Trophoblast cell (in vitro differentiated cells and primary cell): Measurements from ENCODE around the gene NUAK2.
"Not testable (repeated sequence)": the region's sequence is repeated elsewhere in the genome, so short reads cannot be mapped to it uniquely, and the experiment has no call there.

Experiments used
- DNase-seq, 2 donors: peaks; one replicate each; pipeline ENCODE4 v3.0.0-alpha.2; 2016
- H2AFZ ChIP-seq: 2 replicates; pipeline ENCODE4 v1.6.1; 2013; ENCODE audit warnings: low read length, moderate library complexity, mild to moderate bottlenecking; ENCODE audit not compliant: insufficient read depth, poor library complexity
- H2AK5ac ChIP-seq: 2 replicates; pipeline ENCODE4 v1.6.1; 2013; ENCODE audit warnings: mild to moderate bottlenecking, low read length
- H2BK120ac ChIP-seq: 2 replicates; pipeline ENCODE4 v1.6.1; 2013; ENCODE audit warnings: low read length, mild to moderate bottlenecking, moderate library complexity; ENCODE audit not compliant: insufficient read depth, poor library complexity
- H2BK12ac ChIP-seq: 2 replicates; pipeline ENCODE4 v1.6.1; 2013; ENCODE audit warnings: mild to moderate bottlenecking, low read length, moderate library complexity
- H2BK5ac ChIP-seq: 2 replicates; pipeline ENCODE4 v1.6.1; 2013; ENCODE audit warnings: low read length, low read depth, moderate library complexity, mild to moderate bottlenecking; ENCODE audit not compliant: poor library complexity
- H3K14ac ChIP-seq: 2 replicates; pipeline ENCODE4 v1.6.1; 2013; ENCODE audit warnings: mild to moderate bottlenecking, low read length
- H3K18ac ChIP-seq: 2 replicates; pipeline ENCODE4 v1.6.1; 2013; ENCODE audit warnings: mild to moderate bottlenecking, low read length
- H3K23ac ChIP-seq: 2 replicates; pipeline ENCODE4 v1.6.1; 2013; ENCODE audit warnings: low read length
- H3K27ac ChIP-seq: 2 replicates; pipeline ENCODE4 v1.5.1; 2013; ENCODE audit warnings: low read depth, mild to moderate bottlenecking, inconsistent platforms, low read length, moderate library complexity
- H3K27me3 ChIP-seq: 2 replicates; pipeline ENCODE4 v1.6.1; 2013; ENCODE audit warnings: inconsistent platforms, mild to moderate bottlenecking, low read length, moderate library complexity; ENCODE audit not compliant: insufficient read depth
- H3K36me3 ChIP-seq, 2 experiments: 1 replicate in 1 of 2; 2 replicates in 1 of 2; pipeline ENCODE4 v1.6.1; 2013; ENCODE audit warnings: low read length in 2 of 2, mild to moderate bottlenecking in 2 of 2, moderate library complexity in 1 of 2; ENCODE audit not compliant: insufficient read depth in 2 of 2, control insufficient read depth in 1 of 2
- H3K4ac ChIP-seq: 2 replicates; pipeline ENCODE4 v1.6.1; 2013; ENCODE audit warnings: low read depth, mild to moderate bottlenecking, low read length, moderate library complexity
- H3K4me1 ChIP-seq, 2 experiments: 1 replicate in 1 of 2; 2 replicates in 1 of 2; pipeline ENCODE4 v1.6.1; 2013; ENCODE audit warnings: low read length in 2 of 2, mild to moderate bottlenecking in 2 of 2, moderate library complexity in 1 of 2; ENCODE audit not compliant: insufficient read depth in 2 of 2, control insufficient read depth in 1 of 2
- H3K4me2 ChIP-seq: 2 replicates; pipeline ENCODE4 v1.6.1; 2013; ENCODE audit warnings: inconsistent platforms, mild to moderate bottlenecking, low read length, moderate library complexity
- H3K4me3 ChIP-seq: 2 replicates; pipeline ENCODE4 v1.5.1; 2013; ENCODE audit warnings: mild to moderate bottlenecking, low read depth, low read length, inconsistent platforms
- H3K79me1 ChIP-seq: one replicate; pipeline ENCODE4 v1.6.1; 2013; ENCODE audit warnings: low read length
- H3K79me2 ChIP-seq: 2 replicates; pipeline ENCODE4 v1.6.1; 2013; ENCODE audit warnings: low read length, mild to moderate bottlenecking; ENCODE audit not compliant: control insufficient read depth, insufficient read depth, poor library complexity
- H3K9ac ChIP-seq: 2 replicates; pipeline ENCODE4 v1.6.1; 2013; ENCODE audit warnings: mild to moderate bottlenecking, low read length
- H3K9me3 ChIP-seq: 2 replicates; pipeline ENCODE4 v1.6.1; 2013; ENCODE audit warnings: low read depth, mild to moderate bottlenecking, control low read depth, inconsistent platforms, low read length; ENCODE audit not compliant: insufficient read depth
- H4K12ac ChIP-seq: 2 replicates; pipeline ENCODE4 v1.6.1; 2013; ENCODE audit warnings: low read depth, mild to moderate bottlenecking, low read length, moderate library complexity
- H4K8ac ChIP-seq: 2 replicates; pipeline ENCODE4 v1.6.1; 2013; ENCODE audit warnings: low read depth, mild to moderate bottlenecking, low read length, moderate library complexity
- H4K91ac ChIP-seq: one replicate; pipeline ENCODE4 v1.6.1; 2013; ENCODE audit warnings: low read depth, mild to moderate bottlenecking, low read length, moderate library complexity
- WGBS: extraction: QIAGEN DNeasy Blood & Tissue Kit; methylation state at CpG from one replicate; pipeline ENCODE4 v1.1.7; 2013; ENCODE audit warnings: missing lambda C conversion rate; ENCODE audit not compliant: insufficient read length, insufficient coverage; ENCODE audit errors: extremely low coverage; 5-methylcytosine and 5-hydroxymethylcytosine counted together

Gene NUAK2

DNA sequence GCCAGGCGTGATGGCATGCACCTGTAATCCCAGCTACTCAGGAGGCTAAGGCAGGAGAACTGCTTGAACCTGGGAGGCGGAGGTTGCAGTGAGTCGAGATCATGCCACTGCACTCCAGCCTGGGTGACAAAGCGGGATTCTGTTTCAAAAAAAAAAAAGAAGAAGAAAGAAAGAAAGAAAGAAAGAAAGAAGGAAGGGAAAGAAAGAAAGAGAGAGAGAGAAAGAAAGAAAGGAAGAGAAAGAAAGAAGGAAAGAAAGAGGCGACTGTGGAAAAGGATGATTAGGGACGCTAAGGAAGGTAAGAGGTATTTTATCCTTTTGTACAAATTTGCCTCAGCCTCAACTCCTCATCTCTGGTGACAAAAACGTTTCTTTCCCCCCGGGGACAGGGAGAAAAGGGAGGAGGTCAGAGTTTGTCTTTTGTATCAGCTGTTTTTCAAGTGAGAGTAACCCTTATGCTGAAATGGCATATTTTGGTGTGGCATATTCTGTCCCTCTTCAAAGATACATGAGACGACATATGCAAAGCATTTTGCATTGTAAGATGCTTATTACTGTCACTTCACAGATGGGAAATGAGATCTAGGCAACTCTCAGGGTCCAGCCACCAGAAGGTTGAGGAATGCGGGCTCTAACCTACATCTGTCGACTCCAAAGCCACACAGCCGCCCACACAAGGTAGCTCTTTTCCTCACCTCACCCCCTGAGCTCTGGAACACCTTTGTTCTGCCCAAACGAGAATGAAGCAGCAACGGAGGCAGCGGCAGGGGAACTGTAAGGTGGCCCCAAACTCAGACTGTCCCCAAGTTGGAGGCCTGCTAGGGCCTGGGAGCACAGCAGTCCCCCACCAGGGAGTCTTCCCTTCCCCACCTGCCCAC lies 38.0 kb downstream of the NUAK2 start:
- peak overlapping the region; percentile 93 for H2BK120ac ChIP-seq
- no CpG with 5 or more reads among the region's 15 CpGs for WGBS
- H3K27me3 ChIP-seq: no peaks in the 10 kb centered on the region
- H3K4me1 ChIP-seq: peaks cover 38 to 46% of the 10 kb centered on the region in 2 experiments
- H4K8ac ChIP-seq: peak overlapping the region; percentile 55
- peak; percentile 27 to 63 for DNase-seq
- H3K4me2 ChIP-seq: no peak overlapping the region
- peak overlapping the region; percentile 82 for H2BK5ac ChIP-seq
- H3K4ac ChIP-seq: peak overlapping the region; percentile 83
- H2AK5ac ChIP-seq: peak overlapping the region; percentile 85
- peak overlapping the region; percentile 93 for H3K14ac ChIP-seq
- peak overlapping the region; percentile 93 for H2BK12ac ChIP-seq
- peak overlapping the region; percentile 94 for H3K27ac ChIP-seq
- peak overlapping the region; percentile 77 for H3K18ac ChIP-seq
- peaks cover 17% of the 10 kb centered on the region for H3K79me2 ChIP-seq
- no peak overlapping the region for H3K23ac ChIP-seq
- no peak overlapping the region for H3K9ac ChIP-seq
- peak overlapping the region; percentile 97 for H4K91ac ChIP-seq
- H4K12ac ChIP-seq: peak overlapping the region; percentile 46
- H3K9me3 ChIP-seq: no peaks in the 10 kb centered on the region
- H2AFZ ChIP-seq: peak overlapping the region; percentile 7
- peaks cover 44% of the 10 kb centered on the region for H3K79me1 ChIP-seq
- no peaks in the 10 kb centered on the region for H3K36me3 ChIP-seq
- no peak overlapping the region for H3K4me3 ChIP-seq

- not testable (repeated sequence) for H3K23ac ChIP-seq, H4K8ac ChIP-seq, H3K4me3 ChIP-seq, H3K27me3 ChIP-seq, H3K4me2 ChIP-seq, H4K91ac ChIP-seq, H2AFZ ChIP-seq, H2BK120ac ChIP-seq, H3K18ac ChIP-seq, H3K36me3 ChIP-seq, H3K4ac ChIP-seq, H3K27ac ChIP-seq, H3K9ac ChIP-seq, H2BK5ac ChIP-seq, H3K9me3 ChIP-seq, H4K12ac ChIP-seq
- Histone ChIP-seq H3K79me1 (peaks cover 25% of the 10 kb centered on the region), H3K14ac (peak overlapping the region; percentile 15), H2BK12ac (peak overlapping the region; percentile 35), H3K4me1 (peaks cover 13 to 24% of the 10 kb centered on the region in 2 experiments), H2AK5ac (peak overlapping the region; percentile 49), H3K79me2 (peaks cover 10% of the 10 kb centered on the region)
- DNase-seq: peak; percentile 71 to 75
- no CpG with 5 or more reads among the region's 10 CpGs for WGBS
Observed at GRCh38 chr1:205280666-205281395, 40.7 kb downstream of the NUAK2 start.

DNA sequence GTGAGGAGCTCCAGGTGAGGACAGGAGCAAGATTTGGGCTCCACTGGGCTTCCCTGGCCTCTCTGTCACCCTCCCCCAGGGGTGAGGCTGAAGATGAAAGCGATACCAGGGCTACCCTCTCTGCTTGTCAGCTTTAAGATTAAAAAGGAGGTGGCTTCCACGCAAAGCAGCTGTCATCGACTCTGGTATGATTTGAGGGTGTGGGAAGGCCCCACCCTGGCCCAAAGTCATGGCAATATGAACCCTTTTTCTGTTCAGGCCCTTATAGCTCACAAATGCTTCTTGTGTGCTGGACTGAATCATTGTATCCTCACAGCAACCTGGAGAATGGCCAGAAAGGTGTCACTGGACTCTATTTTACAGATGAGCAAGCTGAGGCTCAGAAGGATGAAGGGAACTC lies 41.6 kb downstream of the NUAK2 start:
- Histone ChIP-seq H4K91ac (peak overlapping the region; percentile 60), H3K27ac (no peak overlapping the region), H2BK12ac (peak overlapping the region; percentile 74), H3K18ac (no peak overlapping the region), H3K27me3 (no peaks in the 10 kb centered on the region), H3K4me2 (no peak overlapping the region), H3K4me3 (no peak overlapping the region), H2BK5ac (no peak overlapping the region), H3K36me3 (no peaks in the 10 kb centered on the region), H3K4me1 (peaks cover 12 to 17% of the 10 kb centered on the region in 2 experiments), H3K9ac (no peak overlapping the region), H3K4ac (no peak overlapping the region), H3K9me3 (no peaks in the 10 kb centered on the region), H3K23ac (no peak overlapping the region), H2AK5ac (peak overlapping the region; percentile 56), H3K79me1 (peaks cover 17% of the 10 kb centered on the region), H4K12ac (no peak overlapping the region), H2BK120ac (peak overlapping the region; percentile 22), H3K14ac (peak overlapping the region; percentile 52), H2AFZ (no peak overlapping the region), H3K79me2 (peaks cover 7% of the 10 kb centered on the region), H4K8ac (peak overlapping the region; percentile 19)
- WGBS: no CpG with 5 or more reads among the region's 3 CpGs
- no peak for DNase-seq

- no peaks in the 10 kb centered on the region for H3K9me3 ChIP-seq
- no peak overlapping the region for H3K9ac ChIP-seq
- H3K4ac ChIP-seq: peak overlapping the region; percentile 15
- no peak overlapping the region for H3K27ac ChIP-seq
- H4K12ac ChIP-seq: no peak overlapping the region
- peak overlapping the region; percentile 57 for H2BK120ac ChIP-seq
- peak overlapping the region; percentile 38 for H3K18ac ChIP-seq
- no peaks in the 10 kb centered on the region for H3K79me2 ChIP-seq
- H3K4me3 ChIP-seq: no peak overlapping the region
- H3K4me2 ChIP-seq: no peak overlapping the region
- no peak overlapping the region for H2AFZ ChIP-seq
- peak overlapping the region; percentile 76 for H3K14ac ChIP-seq
- peaks cover 0 to 15% of the 10 kb centered on the region in 2 experiments for H3K4me1 ChIP-seq
- peaks cover 0 to 2% of the 10 kb centered on the region in 2 experiments for H3K36me3 ChIP-seq
- H3K79me1 ChIP-seq: peaks cover 4% of the 10 kb centered on the region
- peak overlapping the region; percentile 65 for H4K91ac ChIP-seq
- no CpG with 5 or more reads among the region's 8 CpGs for WGBS
- H3K23ac ChIP-seq: no peak overlapping the region
- peak overlapping the region; percentile 90 for H2BK12ac ChIP-seq
- no peak overlapping the region for H4K8ac ChIP-seq
- no peak for DNase-seq
- peak overlapping the region; percentile 97 for H2AK5ac ChIP-seq
- H2BK5ac ChIP-seq: peak overlapping the region; percentile 1
- H3K27me3 ChIP-seq: no peaks in the 10 kb centered on the region
Observed at GRCh38 chr1:205276689-205277065, 44.9 kb downstream of the NUAK2 start.
